ENCODE measurements around the gene INSR. TPM values are rescaled to one million over a fixed set of nuclear protein-coding genes. Genes with fewer than 3 reads are reported as not detected.

Gene INSR
- total RNA-seq, 1 donor from 2014 or later: 7.9 TPM

DNA sequence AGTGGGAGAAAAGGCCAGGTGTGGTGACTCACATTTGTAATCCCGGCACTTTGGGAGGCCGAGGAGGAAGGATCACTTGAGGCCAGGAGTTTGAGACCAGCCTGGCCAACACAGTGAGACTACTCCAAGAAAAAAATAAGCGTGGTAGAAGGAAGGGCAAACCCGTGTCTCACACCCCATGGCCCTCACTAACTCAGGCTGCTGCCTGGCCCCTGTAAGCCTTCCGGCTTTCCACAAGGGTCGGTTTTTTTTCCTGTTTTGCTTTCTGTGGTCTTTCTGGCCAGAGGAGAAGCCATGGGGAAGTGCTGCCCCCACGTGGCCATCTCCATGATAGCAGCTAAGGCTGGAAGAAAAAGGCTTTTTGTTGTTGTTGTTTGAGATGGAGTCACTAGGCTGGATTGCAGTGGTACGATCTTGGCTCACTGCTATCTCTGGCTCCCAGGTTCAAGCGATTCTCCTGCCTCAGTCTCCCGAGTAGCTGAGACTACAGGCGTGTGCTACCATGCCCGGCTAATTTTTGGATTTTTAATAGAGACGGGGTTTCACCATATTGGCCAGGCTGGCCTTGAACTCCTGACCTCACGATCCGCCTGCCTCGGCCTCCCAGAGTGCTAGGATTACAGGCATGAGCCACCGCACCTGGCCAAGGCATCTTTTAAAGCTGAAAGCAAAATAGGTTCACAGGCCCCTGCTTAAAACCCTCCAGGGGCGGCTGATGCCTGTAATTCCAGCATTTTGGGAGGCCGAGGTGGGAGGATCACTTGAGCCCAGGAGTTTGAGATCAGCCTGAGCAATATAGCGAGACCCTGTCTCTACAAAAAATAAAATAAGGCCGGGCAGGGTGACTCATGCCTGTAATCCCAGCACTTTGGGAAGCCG, 47.0 kb upstream of the INSR start:
- FAIRE-seq (peak; percentile 63), DNase-seq (ENCODE audit: low read depth) (peak; percentile 29)
- no peak overlapping the region for H3K4me3 Mint-ChIP-seq (ENCODE audit: unreplicated experiment)
- H3K27ac ChIP-seq (ENCODE audit: low read depth, low read length): no peak overlapping the region
- H3K9ac ChIP-seq (ENCODE audit: low read length): no peak overlapping the region
- H3K9me3 ChIP-seq (ENCODE audit: insufficient read depth, low read depth, low read length): peaks cover 4% of the 10 kb centered on the region
- H3K27me3 Mint-ChIP-seq (ENCODE audit: low read depth, unreplicated experiment): peaks cover 8% of the 10 kb centered on the region
- no peak overlapping the region for H3K4me3 ChIP-seq (ENCODE audit: insufficient read depth, low read depth, low read length)
- H4K20me1 ChIP-seq (ENCODE audit: insufficient read depth, low read length): no peaks in the 10 kb centered on the region
- no peaks in the 10 kb centered on the region for H3K4me1 ChIP-seq (ENCODE audit: insufficient read depth, low read length)
- peak overlapping the region; percentile 46 for H2AFZ ChIP-seq (ENCODE audit: low read depth, low read length)
- H3K27ac Mint-ChIP-seq (ENCODE audit: unreplicated experiment): no peak overlapping the region
- H3K79me2 ChIP-seq (ENCODE audit: insufficient read depth, low read length): no peaks in the 10 kb centered on the region
- H3K27me3 ChIP-seq (ENCODE audit: insufficient read depth, low read length): no peaks in the 10 kb centered on the region
- no peaks in the 10 kb centered on the region for H3K9me3 Mint-ChIP-seq (ENCODE audit: unreplicated experiment)
- no peak overlapping the region for H3K4me2 ChIP-seq (ENCODE audit: low read length)
- TF ChIP-seq CTCF (IDR thresholded peaks at IDR 0.05; ENCODE audit: insufficient read depth, low read depth, low read length): peak; percentile 90
- TF ChIP-seq EZH2 (IDR thresholded peaks at IDR 0.05; ENCODE audit: insufficient read depth, low read length): no peak
- no peaks in the 10 kb centered on the region for H3K4me1 Mint-ChIP-seq (ENCODE audit: low read depth, unreplicated experiment)
- no peaks in the 10 kb centered on the region for H3K36me3 ChIP-seq (ENCODE audit: insufficient read depth, low read length)
- H3K36me3 Mint-ChIP-seq (ENCODE audit: low read depth, unreplicated experiment): no peaks in the 10 kb centered on the region

DNA sequence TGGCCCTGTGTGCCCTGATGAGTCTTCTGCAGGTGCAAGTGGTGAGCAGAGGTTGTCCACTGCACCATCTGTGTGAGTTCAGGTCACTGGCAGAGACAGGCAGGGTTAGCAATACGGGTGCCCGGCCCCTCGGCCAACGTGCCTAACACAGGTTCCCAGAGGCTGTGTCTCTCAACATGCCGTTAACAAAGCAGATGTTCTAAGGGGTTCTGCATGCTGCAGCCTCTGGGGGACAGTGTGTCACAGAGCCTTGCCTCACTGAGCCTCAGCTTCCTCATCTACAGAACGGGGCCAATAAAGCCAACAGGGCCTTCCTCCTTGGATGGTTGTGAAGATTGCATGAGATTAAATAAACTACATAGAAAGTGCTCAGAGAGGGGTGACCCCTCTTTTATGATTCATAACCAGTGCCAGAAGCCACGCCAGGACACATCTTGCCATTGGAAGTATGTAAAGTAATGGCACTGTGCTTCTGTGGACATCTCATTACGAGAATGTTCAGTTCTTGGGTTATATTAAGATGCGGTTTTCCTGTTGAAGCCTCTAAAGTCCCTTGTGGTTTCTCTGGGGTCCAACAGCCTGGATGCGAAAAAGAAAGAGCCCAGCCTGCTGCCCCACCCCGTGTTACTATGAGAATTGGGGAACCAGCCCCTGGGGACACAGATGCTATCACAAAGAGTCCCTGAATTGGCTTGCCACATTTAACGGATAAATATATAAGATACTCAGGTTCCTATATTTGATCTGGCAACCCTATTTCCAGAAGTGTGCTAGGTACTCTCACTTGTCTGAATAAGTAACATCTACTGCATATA, 43.4 kb upstream of the INSR start:
- no peaks in the 10 kb centered on the region for H3K79me2 ChIP-seq (ENCODE audit: insufficient read depth, low read length)
- peaks cover 4% of the 10 kb centered on the region for H3K9me3 ChIP-seq (ENCODE audit: insufficient read depth, low read depth, low read length)
- no peak overlapping the region for H3K27ac Mint-ChIP-seq (ENCODE audit: unreplicated experiment)
- H3K36me3 ChIP-seq (ENCODE audit: insufficient read depth, low read length): no peaks in the 10 kb centered on the region
- no peak overlapping the region for H2AFZ ChIP-seq (ENCODE audit: low read depth, low read length)
- no peaks in the 10 kb centered on the region for H4K20me1 ChIP-seq (ENCODE audit: insufficient read depth, low read length)
- no peaks in the 10 kb centered on the region for H3K9me3 Mint-ChIP-seq (ENCODE audit: unreplicated experiment)
- H3K4me3 ChIP-seq (ENCODE audit: insufficient read depth, low read depth, low read length): no peak overlapping the region
- no peaks in the 10 kb centered on the region for H3K4me1 ChIP-seq (ENCODE audit: insufficient read depth, low read length)
- H3K27ac ChIP-seq (ENCODE audit: low read depth, low read length): no peak overlapping the region
- DNase-seq (ENCODE audit: low read depth) (no peak), FAIRE-seq (no peak)
- H3K9ac ChIP-seq (ENCODE audit: low read length): no peak overlapping the region
- peaks cover 18% of the 10 kb centered on the region for H3K27me3 Mint-ChIP-seq (ENCODE audit: low read depth, unreplicated experiment)
- TF ChIP-seq CTCF (IDR thresholded peaks at IDR 0.05; ENCODE audit: insufficient read depth, low read depth, low read length) (no peak), EZH2 (IDR thresholded peaks at IDR 0.05; ENCODE audit: insufficient read depth, low read length) (no peak)
- no peaks in the 10 kb centered on the region for H3K36me3 Mint-ChIP-seq (ENCODE audit: low read depth, unreplicated experiment)
- H3K4me2 ChIP-seq (ENCODE audit: low read length): no peak overlapping the region
- no peak overlapping the region for H3K4me3 Mint-ChIP-seq (ENCODE audit: unreplicated experiment)
- H3K27me3 ChIP-seq (ENCODE audit: insufficient read depth, low read length): no peaks in the 10 kb centered on the region
- peaks cover 4% of the 10 kb centered on the region for H3K4me1 Mint-ChIP-seq (ENCODE audit: low read depth, unreplicated experiment)

Data from astrocyte (in vitro differentiated cells and primary cell).